PFSK-1 (cell line): ENCODE results near the gene SLC18A2.

Source experiments
- FOXP2 ChIP-seq: optimal IDR thresholded peaks from 2 replicates; pipeline ENCODE3; 2011; ENCODE audit warnings: borderline replicate concordance, control low read depth, inconsistent platforms; ENCODE audit not compliant: insufficient read depth; ENCODE audit errors: extremely low read length, extremely low read depth
- REST ChIP-seq, 2 experiments: IDR thresholded peaks; 2 replicates each; pipeline versions ENCODE4 v1.6.1 to v1.8.0; 2011 to 2012; ENCODE audit warnings: low read depth in 2 of 2, low read length in 2 of 2, control low read depth in 1 of 2, inconsistent platforms in 1 of 2, mild to moderate bottlenecking in 1 of 2, moderate library complexity in 1 of 2; ENCODE audit not compliant: insufficient read depth in 1 of 2

DNA sequence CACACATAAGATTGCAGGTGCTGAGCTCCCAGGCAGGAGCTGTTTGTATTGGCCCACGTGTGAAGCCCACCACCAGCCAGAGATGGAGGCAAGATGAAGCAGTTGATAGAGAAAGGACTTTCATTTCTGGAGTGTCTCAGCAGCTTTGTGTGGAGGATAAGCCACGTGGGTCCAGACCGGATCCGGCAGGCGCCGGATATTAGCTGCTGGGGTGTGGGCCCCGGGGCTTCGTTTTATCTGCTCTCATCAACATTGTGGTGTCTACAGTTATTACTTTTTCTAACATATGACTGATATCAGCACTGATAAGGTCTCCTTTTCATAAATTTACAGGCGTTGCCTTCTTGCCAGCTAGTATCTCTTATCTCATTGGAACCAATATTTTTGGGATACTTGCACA lies 25.5 kb downstream of the SLC18A2 start:
- TF ChIP-seq FOXP2 (no peak), REST (IDR thresholded peaks at IDR 0.05; ENCODE audit: insufficient read depth in 1 of 2, low read depth in 2 of 2, low read length in 2 of 2) (no peak)
